Measurements from ENCODE around the gene DYNLRB2.

The DYNLRB2 gene

GRCh38 chr16:80540516-80541305 lies at the start of gene DYNLRB2:
DYNLRB2 (plus strand) TSS chr16:80540993; CDS start chr16:80541077, 84 bp downstream.
- peak; percentile 94 for DNase-seq (ENCODE audit: low spot score)

- DNase-seq (ENCODE audit: low spot score): no peak
These were observed 40.5 kb upstream of the DYNLRB2 start for GRCh38 chr16:80500116-80500859.

DNA sequence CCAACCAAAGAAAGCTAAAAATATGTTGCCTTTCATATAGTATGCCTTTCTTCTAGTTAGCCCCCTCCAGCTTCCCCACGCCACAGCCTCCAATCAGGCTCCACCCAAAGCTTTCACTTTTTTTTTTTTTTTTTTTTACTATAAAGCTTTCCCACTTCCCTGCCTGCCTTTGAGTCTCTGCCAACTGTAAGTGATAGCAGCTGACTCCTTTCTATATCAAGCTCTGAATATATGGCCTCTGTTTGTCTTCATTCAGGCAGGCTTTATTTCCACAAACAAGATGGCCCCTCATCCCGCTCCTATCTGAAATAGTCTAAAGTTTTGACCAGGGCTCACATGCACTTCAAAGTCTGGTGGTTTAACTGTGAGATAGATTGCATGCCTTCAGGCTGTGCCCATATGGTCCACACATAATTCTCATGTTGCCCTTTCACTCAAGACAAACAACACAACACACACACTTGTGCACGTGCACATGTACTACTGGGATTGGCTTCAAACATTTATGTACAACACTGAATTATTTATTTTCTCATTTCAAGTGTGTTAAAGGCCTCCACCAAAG lies 39.8 kb upstream of the DYNLRB2 start:
- DNase-seq (ENCODE audit: low spot score): no peak

GRCh38 chr16:80503107-80503506 lies 37.7 kb upstream of the DYNLRB2 start:
- DNase-seq (ENCODE audit: low spot score): no peak

DNA sequence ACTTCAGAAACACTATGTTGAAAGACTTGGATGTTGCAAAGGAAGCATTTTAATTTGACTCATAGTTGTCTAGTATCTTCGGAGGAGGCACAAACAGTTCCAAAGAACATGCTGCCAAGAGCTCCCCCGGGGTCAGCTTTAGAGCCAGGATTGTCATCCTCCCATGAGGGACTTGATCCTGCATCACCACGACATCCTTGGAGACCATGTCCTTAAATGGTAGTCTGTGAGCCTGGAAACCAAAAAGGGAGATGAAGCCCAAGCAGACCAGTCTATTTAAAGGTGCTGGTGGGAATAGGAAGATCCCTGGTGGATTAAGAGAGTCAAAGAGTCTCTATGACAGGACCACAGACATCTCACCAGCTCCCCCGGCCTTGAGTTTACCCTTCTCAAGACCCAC lies 33.3 kb upstream of the DYNLRB2 start:
- no peak for DNase-seq (ENCODE audit: low spot score)

DNA sequence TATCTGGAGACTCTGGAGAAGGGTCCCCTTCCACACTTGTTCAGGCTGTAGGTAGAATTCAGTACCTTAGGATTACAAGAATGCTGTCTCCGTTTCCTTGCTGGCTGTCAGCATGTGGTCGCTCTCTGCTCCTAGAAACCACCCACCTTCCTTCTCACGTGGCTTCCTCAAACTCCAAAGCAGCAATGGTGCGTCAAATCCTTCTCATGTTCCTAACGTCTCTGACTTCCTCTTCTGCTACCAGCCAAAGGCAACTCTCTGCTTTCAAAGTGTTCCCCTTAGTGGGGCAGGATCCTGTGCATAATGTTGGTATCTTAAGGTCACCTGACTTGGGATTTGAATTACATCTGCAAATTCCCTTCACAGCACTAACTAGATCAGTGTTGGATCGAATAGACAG lies 30.9 kb upstream of the DYNLRB2 start:
- no peak for DNase-seq (ENCODE audit: low spot score)

- DNase-seq (ENCODE audit: low spot score): no peak
These were observed 28.8 kb upstream of the DYNLRB2 start for GRCh38 chr16:80511824-80512592.

DNA sequence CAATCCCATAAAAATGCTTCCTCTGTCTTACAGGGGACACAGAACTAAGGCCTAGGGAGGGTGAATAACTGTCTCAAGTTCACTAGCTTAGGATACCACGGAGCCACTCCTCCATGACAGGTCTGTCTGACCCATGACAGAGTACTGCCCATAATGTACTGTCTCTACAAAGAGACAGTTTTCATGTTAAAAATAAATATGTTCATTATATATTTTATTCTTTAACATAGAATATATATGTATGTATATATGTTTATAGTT lies 28.3 kb upstream of the DYNLRB2 start:
- no peak for DNase-seq (ENCODE audit: low spot score)

DNA sequence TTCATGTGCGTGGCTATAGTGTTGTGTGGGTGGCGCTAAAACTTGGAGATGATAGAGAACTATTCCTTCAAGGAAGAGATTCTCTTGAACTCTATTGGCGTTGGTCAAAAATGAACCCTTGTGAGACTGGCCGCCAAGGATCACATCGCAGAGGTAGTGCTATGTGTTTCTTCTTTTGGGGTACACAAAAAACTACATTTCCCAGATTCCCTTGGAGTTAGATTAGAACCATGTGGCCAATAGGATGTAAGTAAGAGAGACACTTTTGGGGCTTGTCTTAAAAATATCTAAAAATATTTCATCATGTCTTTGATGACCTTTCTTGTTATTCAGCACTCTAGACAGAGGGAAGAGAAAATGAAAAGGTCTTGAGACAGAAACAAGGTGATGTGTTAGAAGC lies 25.4 kb upstream of the DYNLRB2 start:
- no peak for DNase-seq (ENCODE audit: low spot score)

- no peak for DNase-seq (ENCODE audit: low spot score)
These were observed 22.9 kb upstream of the DYNLRB2 start for GRCh38 chr16:80517846-80518245.

DNA sequence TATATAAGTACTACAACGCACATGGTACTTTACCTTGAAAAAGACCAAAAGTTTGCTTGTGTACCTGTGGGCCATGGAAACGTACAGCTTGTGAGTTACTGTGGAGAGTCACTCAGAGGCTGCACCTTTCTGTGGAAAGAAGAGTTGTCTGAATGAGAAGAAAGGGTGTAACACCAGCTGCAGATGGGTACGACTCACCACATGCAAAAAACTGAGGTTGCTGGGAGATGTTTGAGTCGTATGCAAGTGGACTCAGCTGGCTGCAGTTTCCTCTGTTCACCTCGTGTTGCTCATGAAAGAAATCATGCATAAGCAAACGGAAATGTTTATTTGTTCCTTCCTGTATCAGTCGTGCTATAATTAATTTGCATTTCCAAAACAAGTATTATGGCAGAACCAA lies 22.4 kb upstream of the DYNLRB2 start:
- peak; percentile 14 for DNase-seq (ENCODE audit: low spot score)

GRCh38 chr16:80519189-80519588 lies 21.6 kb upstream of the DYNLRB2 start:
- DNase-seq (ENCODE audit: low spot score): no peak

DNA sequence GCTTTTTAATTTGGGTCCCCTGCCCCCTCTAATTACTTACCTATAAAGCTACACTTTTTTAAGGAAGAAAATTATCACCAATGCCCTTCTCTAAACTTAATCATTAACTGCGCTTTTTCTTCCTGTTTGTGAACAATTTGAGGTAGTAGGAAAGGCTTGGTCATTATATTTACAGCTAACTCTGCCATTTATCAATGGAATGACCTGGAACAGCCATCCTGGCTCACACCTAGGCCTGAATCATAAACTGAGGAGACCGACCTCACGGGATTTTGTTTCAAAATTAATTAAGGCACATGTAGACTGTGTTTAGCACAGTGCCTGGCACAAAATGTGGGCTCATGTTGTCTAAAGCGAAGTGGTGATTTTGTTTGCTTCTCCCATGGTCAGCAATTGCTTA lies 15.4 kb upstream of the DYNLRB2 start:
- no peak for DNase-seq (ENCODE audit: low spot score)

GRCh38 chr16:80526418-80527061 lies 14.3 kb upstream of the DYNLRB2 start:
- peak; percentile 63 for DNase-seq (ENCODE audit: low spot score)

- peak; percentile 21 for DNase-seq (ENCODE audit: low spot score)
These were observed 13.5 kb upstream of the DYNLRB2 start for GRCh38 chr16:80527297-80527696.

DNA sequence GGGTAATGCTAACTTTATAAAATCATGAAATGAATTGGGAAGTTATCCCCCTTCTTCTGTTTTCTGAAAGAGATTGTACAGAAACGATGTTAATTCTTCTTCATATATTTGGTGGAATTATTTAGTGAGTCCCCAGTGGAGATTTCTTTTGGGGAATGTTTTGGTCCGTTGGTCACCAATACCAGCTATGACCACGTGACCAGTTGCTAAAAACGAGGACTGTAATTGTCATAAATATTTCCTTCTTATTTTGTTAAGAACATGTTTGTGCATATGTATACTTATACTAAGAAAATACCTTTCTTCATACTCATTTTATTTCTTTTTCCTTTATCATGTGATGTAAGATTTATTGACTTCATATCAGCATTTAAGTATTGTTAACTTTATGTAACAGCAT lies 10.3 kb upstream of the DYNLRB2 start:
- no peak for DNase-seq (ENCODE audit: low spot score)

- DNase-seq (ENCODE audit: low spot score): no peak
These were observed 4.6 kb upstream of the DYNLRB2 start for GRCh38 chr16:80536238-80536637.

- DNase-seq (ENCODE audit: low spot score): no peak
These were observed 507 bp downstream of the DYNLRB2 start for GRCh38 chr16:80541306-80541694.

DNA sequence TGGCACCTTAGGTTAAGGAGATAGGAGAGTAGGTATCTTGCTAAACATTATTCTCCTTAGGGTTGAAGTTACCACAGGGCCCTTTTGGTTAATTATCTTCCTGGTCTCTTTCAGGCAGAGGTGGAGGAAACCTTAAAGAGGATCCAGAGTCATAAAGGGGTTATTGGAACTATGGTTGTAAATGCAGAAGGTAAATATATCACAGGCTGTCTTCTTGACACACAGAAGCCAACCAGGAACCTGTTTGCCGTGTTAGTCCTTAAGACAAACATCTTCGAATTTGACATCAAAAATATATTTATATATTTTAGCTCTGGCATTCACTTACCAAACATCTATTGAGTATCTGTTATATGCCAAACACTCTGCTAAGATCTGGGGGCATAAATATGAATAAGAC lies 2.4 kb downstream of the DYNLRB2 start:
- DNase-seq (ENCODE audit: low spot score): no peak

GRCh38 chr16:80544326-80544725 lies 3.5 kb downstream of the DYNLRB2 start:
- DNase-seq (ENCODE audit: low spot score): no peak

- no peak for DNase-seq (ENCODE audit: low spot score)
These were observed 5.5 kb downstream of the DYNLRB2 start for GRCh38 chr16:80546249-80546648.

DNA sequence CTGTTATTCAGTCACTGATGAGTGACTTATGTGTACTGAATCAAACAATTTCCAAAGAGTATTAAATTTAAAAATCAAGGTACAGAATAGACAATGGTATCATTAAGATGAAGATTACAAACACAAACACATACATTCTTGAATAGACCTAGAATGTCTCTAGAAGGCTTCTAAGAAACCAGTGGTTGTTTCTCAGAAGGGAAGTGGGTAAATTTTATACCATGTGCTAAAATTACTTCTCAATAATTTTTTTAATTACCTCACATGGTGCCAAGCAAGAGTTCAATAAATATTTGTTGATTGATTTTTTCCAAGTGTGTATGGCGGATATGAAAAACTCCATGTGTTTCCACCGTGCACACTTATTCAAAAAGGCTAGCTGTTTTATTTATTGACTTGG lies 6.4 kb downstream of the DYNLRB2 start:
- no peak for DNase-seq (ENCODE audit: low spot score)

Data from CD4-positive, alpha-beta T cell treated with Interleukin-6 at 100 ng/mL for 8 hours (primary cell).